WERI-Rb-1 (cell line): ENCODE results near the gene SHROOM1.

ENCODE experiments used
- DNase-seq: peaks from one replicate; pipeline ENCODE4 v3.0.0-alpha.2; 2020
- H3K27ac ChIP-seq: fragments of 250-450 bp; sonication (Bioruptor Pico); 2 replicates; pipeline ENCODE4 v1.5.1; 2020; ENCODE audit warnings: mild to moderate bottlenecking, moderate library complexity
- H3K27me3 ChIP-seq: fragments of 250-450 bp; sonication (Bioruptor Pico); 2 replicates; pipeline ENCODE4 v1.5.1; 2021; ENCODE audit warnings: mild to moderate bottlenecking, low read depth, moderate library complexity; ENCODE audit not compliant: insufficient read depth, severe bottlenecking
- H3K36me3 ChIP-seq: fragments of 250-450 bp; sonication (Bioruptor Pico); 2 replicates; pipeline ENCODE4 v1.5.1; 2020; ENCODE audit warnings: mild to moderate bottlenecking, moderate library complexity
- H3K4me3 ChIP-seq: 2 replicates; pipeline ENCODE4 v1.5.1; 2011; ENCODE audit warnings: low read depth, mild to moderate bottlenecking, control low read depth, low read length
- H3K9me3 ChIP-seq: fragments of 250-450 bp; sonication (Bioruptor Pico); 2 replicates; pipeline ENCODE4 v1.5.1; 2021; ENCODE audit warnings: mild to moderate bottlenecking, moderate library complexity; ENCODE audit not compliant: severe bottlenecking
- CTCF ChIP-seq: IDR thresholded peaks from 2 replicates; pipeline ENCODE4 v1.5.1; 2011; ENCODE audit warnings: low read depth, mild to moderate bottlenecking, control low read depth, inconsistent platforms, low read length

Gene SHROOM1

GRCh38 chr5:132849347-132849746 lies 18.9 kb upstream of the SHROOM1 start:
- no peaks in the 10 kb centered on the region for H3K36me3 ChIP-seq
- DNase-seq, result no peak
- no peaks in the 10 kb centered on the region for H3K27me3 ChIP-seq
- no peak overlapping the region for H3K4me3 ChIP-seq
- no peaks in the 10 kb centered on the region for H3K9me3 ChIP-seq
- TF ChIP-seq CTCF, result no peak
- no peak overlapping the region for H3K27ac ChIP-seq

- Histone ChIP-seq H3K4me3 (no peak overlapping the region), H3K27me3 (no peaks in the 10 kb centered on the region), H3K36me3 (no peaks in the 10 kb centered on the region), H3K27ac (no peak overlapping the region), H3K9me3 (no peaks in the 10 kb centered on the region)
- DNase-seq, result no peak
- no peak for TF ChIP-seq CTCF
Measured at GRCh38 chr5:132848270-132848669, 17.8 kb upstream of the SHROOM1 start.

GRCh38 chr5:132841305-132841704 lies 10.9 kb upstream of the SHROOM1 start:
- Histone ChIP-seq H3K27me3 (no peaks in the 10 kb centered on the region), H3K27ac (no peak overlapping the region), H3K36me3 (no peaks in the 10 kb centered on the region), H3K4me3 (no peak overlapping the region), H3K9me3 (no peaks in the 10 kb centered on the region)
- TF ChIP-seq CTCF, result no peak
- no peak for DNase-seq

GRCh38 chr5:132840896-132841295 lies 10.4 kb upstream of the SHROOM1 start:
- H3K27me3 ChIP-seq, result no peaks in the 10 kb centered on the region
- no peak for TF ChIP-seq CTCF
- no peaks in the 10 kb centered on the region for H3K9me3 ChIP-seq
- no peaks in the 10 kb centered on the region for H3K36me3 ChIP-seq
- H3K4me3 ChIP-seq, result no peak overlapping the region
- no peak for DNase-seq
- H3K27ac ChIP-seq, result no peak overlapping the region

- H3K4me3 ChIP-seq, result no peak overlapping the region
- H3K27me3 ChIP-seq, result no peaks in the 10 kb centered on the region
- H3K36me3 ChIP-seq, result no peaks in the 10 kb centered on the region
- TF ChIP-seq CTCF, result no peak
- H3K27ac ChIP-seq, result no peak overlapping the region
- no peaks in the 10 kb centered on the region for H3K9me3 ChIP-seq
- DNase-seq, result no peak
Measured at GRCh38 chr5:132840313-132840712, 9.9 kb upstream of the SHROOM1 start.
